Loucy (cell line): Measurements from ENCODE around the gene C11orf71.

ENCODE experiments used
- H2AFZ ChIP-seq: fragments of 200-600 bp; sonication (generic); 2 replicates; pipeline ENCODE4 v1.6.0; 2016; ENCODE audit warnings: antibody characterized with exemption, mild to moderate bottlenecking, low read length, moderate library complexity
- H3F3A ChIP-seq: fragments of 200-600 bp; 2 replicates; pipeline ENCODE4 v1.6.0; 2016; ENCODE audit warnings: antibody characterized with exemption, low read depth, mild to moderate bottlenecking
- H3K27me3 ChIP-seq: fragments of 200-600 bp; sonication (generic); 2 replicates; pipeline ENCODE4 v1.6.1; 2014; ENCODE audit warnings: low read length, mild to moderate bottlenecking; ENCODE audit not compliant: insufficient read depth, poor library complexity, severe bottlenecking
- H3K36me3 ChIP-seq: fragments of 200-600 bp; sonication (generic); 2 replicates; pipeline ENCODE4 v1.6.1; 2016; ENCODE audit warnings: low read length; ENCODE audit not compliant: insufficient read depth
- H3K4me1 ChIP-seq: fragments of 200-600 bp; sonication (generic); 2 replicates; pipeline ENCODE4 v1.5.1; 2014; ENCODE audit warnings: low read length, mild to moderate bottlenecking; ENCODE audit not compliant: insufficient read depth, poor library complexity, severe bottlenecking
- H3K4me2 ChIP-seq: fragments of 200-600 bp; sonication (generic); 2 replicates; pipeline ENCODE4 v1.6.0; 2014; ENCODE audit warnings: antibody characterized with exemption, low read length, low read depth, mild to moderate bottlenecking; ENCODE audit not compliant: poor library complexity, severe bottlenecking
- H3K4me3 ChIP-seq: fragments of 200-600 bp; sonication (generic); 2 replicates; pipeline ENCODE4 v1.5.1; 2014; ENCODE audit warnings: low read length, mild to moderate bottlenecking, mixed read lengths; ENCODE audit not compliant: poor library complexity, severe bottlenecking
- H3K79me2 ChIP-seq: fragments of 200-600 bp; sonication (generic); 2 replicates; pipeline ENCODE4 v1.6.1; 2014; ENCODE audit warnings: low read length; ENCODE audit not compliant: insufficient read depth
- H3K9ac ChIP-seq: fragments of 200-600 bp; sonication (generic); 2 replicates; pipeline ENCODE4 v1.6.0; 2014; ENCODE audit warnings: mild to moderate bottlenecking, low read depth, low read length, moderate library complexity; ENCODE audit not compliant: poor library complexity, severe bottlenecking
- H3K9me2 ChIP-seq: fragments of 200-600 bp; sonication (generic); replicated peaks from 2 replicates; pipeline ENCODE4 v1.6.1; 2016; ENCODE audit warnings: low read depth, low read length, mixed read lengths
- H3K9me3 ChIP-seq: fragments of 200-600 bp; sonication (generic); 2 replicates; pipeline ENCODE4 v1.6.1; 2014; ENCODE audit warnings: mild to moderate bottlenecking, antibody characterized with exemption, low read length, low read depth; ENCODE audit not compliant: insufficient read depth
- H4K20me1 ChIP-seq: fragments of 200-600 bp; sonication (generic); 2 replicates; pipeline ENCODE4 v1.6.0; 2014; ENCODE audit warnings: antibody characterized with exemption, low read length, mild to moderate bottlenecking; ENCODE audit not compliant: insufficient read depth, poor library complexity, severe bottlenecking
- EZH2phosphoT487 ChIP-seq: fragments of 200-600 bp; IDR thresholded peaks from 2 replicates; pipeline ENCODE4 v1.6.1; 2018; ENCODE audit warnings: antibody characterized with exemption, mild to moderate bottlenecking, moderate library complexity, borderline replicate concordance
- TF ChIP-seq, protein P1 (sequence below): fragments of 200-600 bp; sonication (generic); conservative IDR thresholded peaks from 2 replicates; pipeline ENCODE4 v1.5.1; 2014; ENCODE audit warnings: mild to moderate bottlenecking, antibody characterized with exemption, low read length

Gene C11orf71

DNA sequence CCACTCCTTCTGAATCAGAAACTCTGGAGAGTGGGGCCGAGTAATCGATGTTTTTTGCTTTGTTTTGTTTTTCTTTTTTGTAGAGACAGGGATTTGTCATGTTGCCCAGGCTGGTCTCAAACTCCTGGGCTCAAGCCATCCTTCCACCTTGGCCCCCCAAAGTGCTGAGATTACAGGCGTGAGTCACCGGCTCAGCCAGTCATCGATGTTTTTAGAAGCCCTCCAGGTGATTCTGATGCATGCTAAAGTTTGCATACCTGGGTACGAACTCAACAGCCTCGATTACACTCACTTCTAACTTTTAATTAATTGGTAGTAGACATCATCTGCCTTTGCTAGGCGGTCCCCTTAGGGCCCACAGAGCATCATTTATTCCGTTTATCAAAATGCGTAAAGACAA lies 50.3 kb downstream of the C11orf71 start:
- no peaks in the 10 kb centered on the region for H3K36me3 ChIP-seq
- no peak for TF ChIP-seq EZH2phosphoT487
- TF ChIP-seq, protein P1, sequence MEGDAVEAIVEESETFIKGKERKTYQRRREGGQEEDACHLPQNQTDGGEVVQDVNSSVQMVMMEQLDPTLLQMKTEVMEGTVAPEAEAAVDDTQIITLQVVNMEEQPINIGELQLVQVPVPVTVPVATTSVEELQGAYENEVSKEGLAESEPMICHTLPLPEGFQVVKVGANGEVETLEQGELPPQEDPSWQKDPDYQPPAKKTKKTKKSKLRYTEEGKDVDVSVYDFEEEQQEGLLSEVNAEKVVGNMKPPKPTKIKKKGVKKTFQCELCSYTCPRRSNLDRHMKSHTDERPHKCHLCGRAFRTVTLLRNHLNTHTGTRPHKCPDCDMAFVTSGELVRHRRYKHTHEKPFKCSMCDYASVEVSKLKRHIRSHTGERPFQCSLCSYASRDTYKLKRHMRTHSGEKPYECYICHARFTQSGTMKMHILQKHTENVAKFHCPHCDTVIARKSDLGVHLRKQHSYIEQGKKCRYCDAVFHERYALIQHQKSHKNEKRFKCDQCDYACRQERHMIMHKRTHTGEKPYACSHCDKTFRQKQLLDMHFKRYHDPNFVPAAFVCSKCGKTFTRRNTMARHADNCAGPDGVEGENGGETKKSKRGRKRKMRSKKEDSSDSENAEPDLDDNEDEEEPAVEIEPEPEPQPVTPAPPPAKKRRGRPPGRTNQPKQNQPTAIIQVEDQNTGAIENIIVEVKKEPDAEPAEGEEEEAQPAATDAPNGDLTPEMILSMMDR: no peak
- H2AFZ ChIP-seq: no peak overlapping the region
- no peak overlapping the region for H3K4me3 ChIP-seq
- H3K79me2 ChIP-seq: no peaks in the 10 kb centered on the region
- no peaks in the 10 kb centered on the region for H3F3A ChIP-seq
- no peaks in the 10 kb centered on the region for H4K20me1 ChIP-seq
- H3K9me3 ChIP-seq: no peaks in the 10 kb centered on the region; the same call in 1 of the 2 replicates
- H3K4me2 ChIP-seq: no peak overlapping the region
- no peak overlapping the region for H3K9ac ChIP-seq
- no peaks in the 10 kb centered on the region for H3K9me2 ChIP-seq
- H3K4me1 ChIP-seq: no peaks in the 10 kb centered on the region
- H3K27me3 ChIP-seq: no peaks in the 10 kb centered on the region
